Stimulated activated CD4-positive, alpha-beta T cell treated with anti-CD3 and anti-CD28 coated beads, Interleukin-4, amount 100 ng/mL, for 24 hours (primary cell): ENCODE data around the gene PKD1L1.
"Not testable (repeated sequence)": the region's sequence is repeated elsewhere in the genome, so short reads cannot be mapped to it uniquely, and the experiment has no call there.

Experiments used
- DNase-seq: peaks from one replicate; pipeline ENCODE4 v3.0.0-alpha.2; 2020

PKD1L1 gene

DNA sequence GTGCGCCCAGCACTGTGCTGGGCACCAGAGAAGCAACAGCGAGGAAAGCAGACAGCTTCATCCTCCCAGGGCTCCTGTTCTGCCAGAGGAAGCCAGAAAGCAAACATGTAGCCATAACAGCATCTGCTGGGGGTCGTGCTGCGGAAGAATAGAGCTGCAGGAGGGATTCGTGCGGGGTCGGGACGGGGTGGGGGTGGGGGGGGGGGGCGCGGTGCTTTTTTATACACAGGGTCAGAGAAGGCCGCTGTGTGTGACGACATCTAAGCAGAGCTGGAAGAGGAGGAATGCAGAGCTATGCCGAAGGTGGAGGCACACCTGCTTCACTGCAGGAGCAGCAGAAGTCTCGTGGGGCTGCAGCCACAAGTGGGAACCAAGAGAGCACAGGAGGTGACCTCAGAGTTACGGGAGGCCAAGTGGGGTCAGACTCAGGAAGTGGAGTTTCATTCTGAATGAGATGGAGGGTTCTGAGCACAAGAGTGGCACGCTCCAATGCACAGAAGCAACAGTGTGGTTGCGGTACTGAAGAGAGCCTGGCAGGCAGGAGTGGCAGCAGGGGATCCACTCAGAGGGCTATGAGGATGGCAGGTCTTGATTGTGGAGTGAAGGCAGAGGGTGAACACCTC lies 11.1 kb downstream of the PKD1L1 start:
- DNase-seq, result no peak

- no peak for DNase-seq
These were observed 11.9 kb downstream of the PKD1L1 start for GRCh38 chr7:47936323-47936722.

- no peak for DNase-seq
These were observed 12.9 kb downstream of the PKD1L1 start for GRCh38 chr7:47935336-47935735.

- no peak for DNase-seq
These were observed 13.4 kb downstream of the PKD1L1 start for GRCh38 chr7:47934831-47935230.

DNA sequence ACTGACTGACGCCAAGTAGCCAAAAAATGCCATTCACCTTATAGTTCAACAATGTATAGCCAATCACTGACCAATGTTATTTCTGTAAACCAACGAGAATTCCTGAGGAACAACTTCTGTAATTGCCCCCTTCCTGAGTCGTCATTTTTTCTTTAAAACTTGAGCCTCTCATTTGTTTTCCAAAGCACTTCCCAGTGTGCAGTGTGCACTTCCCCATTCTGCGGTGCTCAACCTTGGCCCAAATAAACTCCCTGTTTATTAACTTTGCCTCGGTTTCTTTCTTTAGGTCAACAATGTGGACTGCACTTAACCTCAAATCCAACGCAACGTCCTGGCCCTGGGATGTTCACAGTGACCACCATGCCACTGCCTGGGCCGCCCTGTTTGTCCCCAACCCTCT lies 15.1 kb downstream of the PKD1L1 start:
- DNase-seq, result no peak

DNA sequence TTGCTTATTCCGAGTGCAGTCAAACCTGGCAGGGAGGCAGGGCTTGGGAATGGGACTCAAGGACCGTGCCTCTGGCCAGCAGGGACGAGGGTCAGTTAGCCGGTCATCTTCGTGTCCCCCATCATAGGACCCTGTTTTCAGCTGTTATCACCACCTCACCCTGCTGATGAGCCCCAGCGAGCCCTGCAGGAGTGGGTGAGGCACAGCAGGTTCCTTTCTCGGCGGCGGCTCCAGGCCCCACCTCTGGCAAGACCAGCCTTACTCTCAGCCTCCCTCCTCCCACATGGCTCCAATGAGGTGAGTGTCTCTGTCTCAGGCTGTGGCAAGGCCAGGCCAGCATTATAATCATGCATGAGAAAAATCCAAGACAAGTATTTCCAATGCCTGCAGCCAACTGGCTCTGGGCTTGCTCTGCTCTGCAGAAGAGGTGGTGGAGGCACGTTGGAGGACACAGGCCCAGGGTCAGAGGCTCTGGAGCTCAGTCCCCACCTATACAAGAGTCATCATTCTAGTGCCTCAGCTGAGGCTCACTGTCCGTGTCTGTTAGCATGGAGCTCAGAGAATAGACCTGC lies 15.7 kb downstream of the PKD1L1 start:
- DNase-seq, result no peak

- no peak for DNase-seq
These were observed 16.2 kb downstream of the PKD1L1 start for GRCh38 chr7:47932016-47932415.

DNA sequence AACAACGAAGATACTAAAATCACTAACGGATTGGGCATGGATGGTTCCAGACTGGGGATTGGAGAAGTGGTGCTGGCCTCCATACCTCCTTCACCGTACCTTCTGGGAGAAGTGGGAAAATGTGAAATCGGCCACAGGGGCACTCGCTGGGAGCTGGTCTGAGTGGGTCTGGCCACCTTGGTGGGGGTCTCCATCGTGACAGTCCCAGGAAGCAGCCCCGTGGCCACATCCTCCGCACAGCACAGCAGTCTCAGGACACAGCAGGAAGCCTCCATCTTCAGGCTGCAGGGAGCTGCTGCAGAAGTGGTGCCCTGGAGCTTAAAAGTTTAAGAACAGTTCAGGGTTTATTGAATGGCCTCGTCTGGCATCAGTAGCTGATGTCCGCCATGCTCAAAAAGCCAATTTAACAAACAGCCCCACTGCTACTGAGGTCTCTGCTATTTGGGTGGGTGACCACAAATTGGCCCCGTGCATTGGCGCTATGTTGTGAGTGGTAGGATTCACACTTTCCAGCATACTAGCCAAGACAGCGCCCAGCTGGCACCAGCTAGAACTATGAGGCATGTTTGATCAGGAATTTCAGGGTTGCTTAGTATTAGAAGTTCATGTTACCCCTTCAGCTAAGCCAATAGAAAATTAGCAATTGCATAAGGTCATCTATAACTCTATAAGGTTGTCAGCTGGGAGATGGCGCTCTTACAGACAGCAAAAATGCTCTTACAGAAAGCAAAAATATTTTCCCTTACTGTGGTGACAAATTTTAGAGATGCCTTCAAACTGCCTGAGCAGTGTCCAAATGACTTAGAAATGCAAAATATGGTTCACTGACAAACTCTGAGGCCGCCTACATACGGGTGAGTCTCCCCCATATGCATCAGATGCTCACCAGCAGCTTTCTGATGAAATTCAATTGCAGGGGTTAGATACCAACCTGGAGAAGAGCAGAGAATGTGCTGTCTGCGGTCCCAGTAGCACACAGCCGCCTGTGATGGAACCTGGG lies 17.0 kb downstream of the PKD1L1 start:
- no peak for DNase-seq

DNA sequence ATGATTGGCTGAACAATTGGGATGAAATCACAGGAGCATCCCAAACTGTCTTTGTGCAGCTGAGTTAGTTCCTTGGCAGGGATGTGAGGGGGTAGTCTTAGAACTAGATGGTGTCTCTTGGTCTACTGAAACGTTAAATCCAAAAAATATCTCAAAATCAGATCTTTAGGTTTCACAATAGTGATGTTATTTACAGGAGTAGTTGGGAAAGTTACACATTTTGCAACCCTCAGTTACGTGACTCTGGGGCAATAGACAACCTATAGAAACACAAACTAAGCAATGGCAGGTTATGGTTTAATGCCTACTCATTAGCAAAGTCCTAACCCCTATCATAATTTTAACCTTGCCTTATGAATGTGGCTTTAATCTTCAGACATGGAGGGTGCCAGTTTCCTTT lies 24.0 kb downstream of the PKD1L1 start:
- DNase-seq, result no peak

DNA sequence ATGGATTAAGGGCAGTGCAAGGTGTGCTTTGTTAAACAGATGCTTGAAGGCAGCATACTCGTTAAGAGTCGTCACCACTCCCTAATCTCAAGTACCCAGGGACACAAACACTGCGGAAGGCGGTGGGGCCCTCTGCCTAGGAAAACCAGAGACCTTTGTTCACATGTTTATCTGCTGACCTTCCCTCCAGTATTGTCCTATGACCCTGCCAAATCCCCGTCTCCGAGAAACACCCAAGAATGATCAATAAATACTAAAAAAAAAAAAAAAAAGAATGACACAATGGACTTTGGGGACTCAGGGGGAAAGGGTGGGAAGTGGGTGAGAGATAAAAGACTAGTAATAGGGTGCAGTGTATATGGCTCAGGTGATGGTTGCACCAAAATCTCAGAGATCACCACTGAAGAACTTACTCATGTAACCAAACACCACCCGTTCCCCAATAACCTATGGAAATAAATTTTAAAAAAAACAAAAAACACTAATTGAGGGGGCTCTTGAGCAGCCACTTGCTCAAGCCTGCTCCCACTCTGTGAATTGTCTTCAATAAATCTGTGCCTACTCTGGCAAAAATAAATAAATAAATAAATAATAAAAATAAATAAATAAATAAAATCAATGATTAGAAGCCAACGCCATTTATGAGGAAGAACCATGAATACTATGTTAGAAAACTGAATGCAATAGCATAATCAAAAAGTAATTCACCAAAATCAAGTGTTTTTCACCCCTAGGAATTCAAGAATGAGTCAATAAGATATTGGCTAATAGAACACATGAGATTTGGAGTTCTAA lies 25.0 kb downstream of the PKD1L1 start:
- DNase-seq, result not testable (repeated sequence)

- DNase-seq, result not testable (repeated sequence)
These were observed 31.8 kb downstream of the PKD1L1 start for GRCh38 chr7:47916514-47916913.

DNA sequence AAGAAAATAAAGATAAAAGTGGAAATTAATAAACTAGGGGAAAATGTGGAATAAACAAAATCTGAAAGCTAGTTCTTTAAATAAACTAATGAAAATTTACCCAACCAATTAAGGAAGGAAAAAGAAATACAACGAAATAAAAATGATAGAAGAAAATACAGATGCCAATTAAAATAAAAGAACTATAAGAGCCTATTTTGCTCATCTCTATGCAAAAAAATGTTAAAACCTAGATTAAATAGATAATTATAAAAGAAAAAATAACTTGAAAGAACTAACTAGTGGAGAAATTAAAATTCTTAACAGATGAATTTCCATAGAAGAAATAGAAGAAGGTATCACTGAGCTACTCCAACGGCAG lies 32.7 kb downstream of the PKD1L1 start:
- DNase-seq, result no peak

DNA sequence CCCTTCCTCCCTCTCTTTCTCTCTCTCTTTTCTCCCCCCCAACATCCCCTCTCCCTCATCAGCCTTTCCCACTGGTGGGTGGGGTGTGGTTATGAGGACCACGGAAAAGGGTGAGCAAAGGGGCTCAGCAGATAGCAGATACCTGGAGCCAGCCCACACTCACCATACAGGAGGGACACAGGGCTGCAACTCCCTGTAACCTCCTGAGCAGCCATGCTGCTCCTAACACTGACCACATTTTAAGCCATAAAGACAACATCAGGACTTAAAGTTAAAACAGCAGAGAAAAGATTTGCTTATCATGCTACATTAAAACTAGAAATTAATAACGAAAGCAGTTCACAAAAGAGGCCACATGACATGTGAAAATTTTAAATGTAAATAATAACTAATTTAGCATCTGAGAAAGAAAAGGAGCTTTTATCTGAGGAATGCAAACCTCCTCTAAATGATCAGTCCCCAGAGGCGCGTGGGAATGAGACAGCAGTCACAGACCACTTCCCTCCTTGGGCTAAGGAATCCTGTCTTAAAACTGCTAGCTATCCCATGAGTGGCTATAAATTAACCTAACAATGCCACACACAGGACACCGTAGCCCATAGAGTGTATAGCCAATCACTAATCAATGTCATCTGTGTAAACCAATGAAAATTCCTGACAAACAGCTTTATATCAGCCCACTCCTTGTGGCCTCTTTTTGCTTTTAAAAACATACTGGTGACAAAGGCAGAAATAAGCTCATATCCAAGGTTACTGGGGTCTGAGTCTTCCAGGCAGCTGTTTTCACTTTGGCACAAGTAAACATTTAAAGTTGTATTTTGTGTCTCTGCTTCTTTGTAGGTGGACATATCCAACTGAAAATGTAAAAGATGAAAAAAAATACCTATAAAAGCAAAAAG lies 33.3 kb downstream of the PKD1L1 start:
- DNase-seq, result no peak

GRCh38 chr7:47912332-47912731 lies 35.9 kb downstream of the PKD1L1 start:
- no peak for DNase-seq

DNA sequence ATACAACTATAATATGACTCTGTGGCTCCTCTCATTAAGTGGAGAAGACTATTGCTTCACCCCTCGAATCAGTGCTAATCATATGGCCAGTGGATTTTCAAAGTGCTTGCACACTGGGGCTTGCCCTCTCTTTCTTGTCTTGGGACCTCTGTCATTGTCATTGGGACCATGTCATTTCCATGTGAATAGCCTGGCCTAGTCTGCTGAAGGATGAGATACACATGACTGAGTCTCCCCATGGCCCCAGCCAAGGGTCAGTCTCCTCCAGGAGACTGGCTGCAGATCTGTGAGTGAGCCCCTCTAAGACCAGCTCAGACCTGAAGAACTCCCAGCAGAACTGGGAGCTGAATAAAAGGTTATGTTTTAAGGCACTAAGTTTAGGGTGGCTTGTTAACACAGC lies 39.5 kb downstream of the PKD1L1 start:
- DNase-seq, result no peak

GRCh38 chr7:47907981-47908616 lies 40.2 kb downstream of the PKD1L1 start:
- no peak for DNase-seq

DNA sequence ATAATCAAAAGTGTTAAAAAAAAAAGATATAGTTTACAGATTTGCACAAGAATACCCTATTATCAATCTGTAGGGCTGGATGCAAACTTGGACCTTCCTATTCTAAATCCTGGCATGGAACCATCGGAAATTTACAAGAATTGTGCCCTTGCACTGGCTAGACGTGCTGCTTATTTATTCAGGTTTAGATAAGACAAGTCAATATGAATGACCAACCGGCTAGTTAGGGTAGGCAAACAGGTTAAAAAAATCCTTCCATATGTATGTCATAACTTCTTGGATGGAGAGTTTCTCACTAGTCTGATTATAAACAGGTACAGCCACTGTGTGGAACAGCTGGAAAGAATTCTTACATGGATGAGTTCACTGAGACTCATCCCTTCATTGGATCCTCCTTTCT lies 41.4 kb downstream of the PKD1L1 start:
- no peak for DNase-seq

DNA sequence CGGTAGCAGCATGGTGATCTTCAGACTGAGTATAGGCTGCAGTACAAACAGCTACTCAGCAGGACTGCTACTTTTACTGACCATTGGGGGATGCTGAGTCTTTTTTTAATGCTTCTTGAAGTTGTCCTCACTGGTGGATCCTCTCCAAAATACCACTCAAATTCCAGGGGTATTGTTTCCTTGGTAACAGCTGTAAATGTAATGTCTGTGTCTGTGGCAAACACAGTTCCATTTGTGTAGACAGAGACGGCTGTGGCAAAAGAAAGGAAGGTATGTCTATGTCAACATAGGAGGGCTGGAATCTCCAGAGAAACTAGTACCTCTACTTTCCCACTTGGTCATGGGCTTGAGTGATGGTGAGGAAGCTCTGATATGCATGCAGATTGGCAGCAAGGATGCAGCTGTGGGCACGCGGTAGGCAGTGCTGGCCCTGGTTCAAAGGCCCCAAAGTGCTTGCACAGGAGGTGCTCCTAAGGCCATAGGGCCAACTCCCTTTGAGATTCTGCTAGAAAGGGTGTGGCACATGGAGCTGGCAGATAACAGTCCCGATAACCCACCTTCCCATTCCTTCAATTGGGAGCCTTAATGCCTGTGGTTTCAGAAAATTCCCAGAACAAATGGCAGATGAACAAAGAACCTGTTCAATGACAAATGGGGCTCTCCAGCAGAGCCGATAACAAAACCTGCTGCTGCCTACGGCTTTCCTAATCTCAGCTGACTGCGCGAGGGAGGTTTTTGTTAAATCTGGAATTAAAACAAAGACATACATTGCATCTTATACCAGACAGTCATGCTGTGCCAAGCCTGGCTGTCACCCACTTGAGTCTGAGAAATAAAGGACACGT lies 43.0 kb downstream of the PKD1L1 start:
- no peak for DNase-seq

GRCh38 chr7:47902013-47902412 lies 46.3 kb downstream of the PKD1L1 start:
- no peak for DNase-seq

DNA sequence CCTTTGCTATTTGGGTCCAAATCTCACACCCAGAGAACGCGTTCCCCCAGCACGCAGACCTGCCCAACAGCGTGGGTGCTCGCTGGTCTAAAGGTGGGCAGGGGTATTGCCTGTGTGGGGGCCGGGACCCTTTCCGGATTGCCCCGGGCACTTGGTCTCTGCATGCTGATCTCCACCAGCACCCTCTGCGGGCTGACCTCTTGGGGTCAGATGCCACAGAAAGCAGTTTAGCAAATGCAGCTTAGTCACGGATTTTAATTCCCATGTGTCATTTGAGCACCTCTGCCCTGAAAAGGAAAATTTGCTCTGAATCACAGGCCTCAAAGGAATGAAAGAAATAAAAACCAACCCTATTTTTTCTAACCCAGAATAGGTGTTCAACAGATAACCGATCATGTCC lies 46.7 kb downstream of the PKD1L1 start:
- DNase-seq, result no peak

- no peak for DNase-seq
These were observed 50.4 kb downstream of the PKD1L1 start for GRCh38 chr7:47897831-47898230.
